Measurements from ENCODE around the gene CREB3L4. TPM values are rescaled to one million over a fixed set of nuclear protein-coding genes. Genes with fewer than 3 reads are reported as not detected.

Gene CREB3L4
- total and polyA plus RNA-seq, 11 donors, result 2.5 to 7.2 (median 4.7) TPM

DNA sequence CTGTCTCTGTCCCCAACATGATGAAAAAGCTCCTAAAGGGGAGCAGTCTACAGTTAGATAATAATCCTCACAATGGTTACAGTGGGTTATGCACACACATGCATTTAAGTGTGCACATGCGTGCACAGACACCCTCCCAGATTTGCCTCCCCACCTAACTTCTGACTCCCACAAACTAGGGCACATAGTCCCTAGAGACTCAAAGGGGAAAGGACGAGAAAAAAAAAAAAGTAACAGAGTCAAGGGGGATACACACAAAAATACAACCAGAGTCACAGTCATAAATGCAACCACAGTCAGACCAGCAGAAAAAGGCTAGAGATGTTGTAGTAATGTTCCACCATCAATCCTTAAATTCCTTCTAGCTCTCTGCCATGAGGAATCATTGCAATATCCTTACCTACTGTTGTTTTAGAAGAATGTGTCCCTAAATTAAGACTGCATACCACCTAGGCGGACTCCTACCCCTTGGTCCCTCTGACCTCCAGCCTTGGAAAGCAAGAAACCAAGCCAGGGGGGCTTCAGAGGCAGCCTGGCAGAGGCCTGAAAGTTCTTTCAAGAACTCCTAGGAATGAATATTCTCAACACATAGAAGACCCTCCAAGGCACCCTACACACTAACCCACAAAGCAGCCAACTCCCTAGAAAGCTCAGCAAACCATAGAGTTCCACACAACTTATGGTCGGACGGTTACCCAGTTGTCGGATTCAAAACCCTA is 10.5 kb upstream of the CREB3L4 start:
- no peak for DNase-seq
- H3K4me1 ChIP-seq, result peaks cover 10 to 65% (median 50%) of the 10 kb centered on the region in 12 donors
- peak overlapping the region; percentile 82 to 100 (median 93) for H3K4me3 ChIP-seq
- WGBS, 4 donors, result 26 to 33% (median 30%) methylated on average over 6 of the region's 6 CpGs
- H3K27me3 ChIP-seq, result no peaks in the 10 kb centered on the region
- intact Hi-C loops (cut with DNase I), result loop anchor here in 2 of 10 donors (5.0 to 10.0 kb wide), 2 partner anchors 35 to 162 kb away; partner anchors contain the start of gene GATAD2B (in 1 of the 2)
- TF ChIP-seq, protein P1, sequence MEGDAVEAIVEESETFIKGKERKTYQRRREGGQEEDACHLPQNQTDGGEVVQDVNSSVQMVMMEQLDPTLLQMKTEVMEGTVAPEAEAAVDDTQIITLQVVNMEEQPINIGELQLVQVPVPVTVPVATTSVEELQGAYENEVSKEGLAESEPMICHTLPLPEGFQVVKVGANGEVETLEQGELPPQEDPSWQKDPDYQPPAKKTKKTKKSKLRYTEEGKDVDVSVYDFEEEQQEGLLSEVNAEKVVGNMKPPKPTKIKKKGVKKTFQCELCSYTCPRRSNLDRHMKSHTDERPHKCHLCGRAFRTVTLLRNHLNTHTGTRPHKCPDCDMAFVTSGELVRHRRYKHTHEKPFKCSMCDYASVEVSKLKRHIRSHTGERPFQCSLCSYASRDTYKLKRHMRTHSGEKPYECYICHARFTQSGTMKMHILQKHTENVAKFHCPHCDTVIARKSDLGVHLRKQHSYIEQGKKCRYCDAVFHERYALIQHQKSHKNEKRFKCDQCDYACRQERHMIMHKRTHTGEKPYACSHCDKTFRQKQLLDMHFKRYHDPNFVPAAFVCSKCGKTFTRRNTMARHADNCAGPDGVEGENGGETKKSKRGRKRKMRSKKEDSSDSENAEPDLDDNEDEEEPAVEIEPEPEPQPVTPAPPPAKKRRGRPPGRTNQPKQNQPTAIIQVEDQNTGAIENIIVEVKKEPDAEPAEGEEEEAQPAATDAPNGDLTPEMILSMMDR (IDR thresholded peaks at IDR 0.05), result no peak
- no peak for TF ChIP-seq POLR2A (IDR thresholded peaks at IDR 0.05)
- no peak for ATAC-seq
- H3K9me3 ChIP-seq, result no peaks in the 10 kb centered on the region
- H3K27ac ChIP-seq, result peak overlapping the region in 10 of 12 donors; percentile 87 to 99 (median 95)
- peaks cover 0 to 52% (median 40%) of the 10 kb centered on the region in 9 donors for H3K36me3 ChIP-seq

DNA sequence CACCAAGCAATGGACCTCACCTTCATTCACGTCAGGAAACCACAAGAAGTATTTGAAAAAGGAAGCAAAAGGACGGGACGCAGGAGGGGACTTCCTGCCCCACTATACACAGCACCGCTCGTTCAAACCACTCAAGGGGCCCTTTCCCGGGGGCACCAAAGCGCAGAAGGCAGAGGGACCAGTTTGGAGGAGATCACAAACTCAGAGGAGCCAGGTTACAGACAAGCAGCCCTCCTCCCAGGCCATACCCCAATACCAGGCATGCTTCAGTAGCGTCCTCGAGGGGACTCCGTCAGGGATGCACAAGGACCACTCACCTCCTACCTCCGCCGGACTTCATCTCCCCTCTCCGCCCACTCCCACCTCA is 10.0 kb upstream of the CREB3L4 start:
- H3K4me1 ChIP-seq, result peaks cover 10 to 71% (median 56%) of the 10 kb centered on the region in 12 donors
- intact Hi-C loops (cut with DNase I), result loop anchor here in 3 of 10 donors (1.0 to 10.0 kb wide), 3 partner anchors 11 to 163 kb away; partner anchors contain the start of genes DENND4B (in 1 of the 3) and GATAD2B (in 1 of the 3)

DNA sequence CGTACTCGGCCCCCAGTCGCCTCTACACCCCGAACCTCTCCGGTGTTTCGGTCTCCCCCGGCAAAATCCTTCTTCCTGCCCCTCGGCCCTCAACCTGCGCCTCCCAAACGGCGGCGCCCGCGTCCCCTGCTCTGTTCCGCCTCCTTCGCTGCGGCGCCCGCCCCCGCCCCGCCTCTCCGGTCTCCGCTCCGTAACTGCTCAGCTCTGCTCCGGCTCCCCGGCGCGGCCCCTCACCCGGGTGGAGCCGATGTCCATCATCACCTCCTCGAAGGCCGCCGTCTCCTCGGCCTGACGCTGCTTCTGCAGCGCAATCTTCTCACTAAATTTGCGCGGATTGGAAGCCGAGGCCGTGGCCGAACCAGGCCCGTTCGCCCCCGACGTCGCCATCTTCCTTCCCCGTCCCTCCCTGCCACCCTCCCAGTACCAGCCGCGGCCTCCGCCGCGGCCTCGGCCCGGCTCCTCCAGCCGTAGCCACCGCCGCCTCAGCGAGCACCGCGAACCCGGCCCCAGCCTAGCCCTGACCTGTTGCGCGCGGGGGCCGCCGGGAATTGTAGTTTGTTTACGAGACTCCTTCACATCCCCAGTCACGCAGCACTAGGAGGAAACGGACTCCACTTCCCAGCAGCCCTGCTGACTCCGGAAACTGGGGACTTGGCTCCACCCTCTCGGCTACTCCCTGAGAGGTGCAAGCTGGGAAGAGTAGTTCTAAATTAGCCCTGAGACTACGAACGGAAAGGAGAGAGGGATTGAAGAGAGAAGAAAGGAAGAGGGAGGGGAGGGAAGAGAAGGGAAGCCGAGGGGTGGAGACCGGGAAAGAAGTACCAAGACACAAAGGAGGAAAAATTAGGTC is 9.4 kb upstream of the CREB3L4 start, which contains the start of gene CRTC2:
Gene CRTC2 (minus strand): TSS at position 502 of the 850 bp plus-strand sequence. CDS start 115 bp downstream, at position 387.
- TF ChIP-seq POLR2A (IDR thresholded peaks at IDR 0.05), result peak in 1 of 2 donors; percentile 80
- TF ChIP-seq, protein P1 (IDR thresholded peaks at IDR 0.05), result peak in 1 of 12 donors; percentile 6
- Histone ChIP-seq H3K4me3 (peak within 1 kb of the TSS; percentile 82 to 100 (median 93)), H3K27ac (peak within 1 kb of the TSS; percentile 87 to 99 (median 94)), H3K4me1 (peaks cover 10 to 74% (median 56%) of the 10 kb centered on the region in 12 donors), H3K36me3 (peaks cover 0 to 40% (median 28%) of the 10 kb centered on the region in 9 donors), H3K27me3 (no peaks in the 10 kb centered on the region), H3K9me3 (no peaks in the 10 kb centered on the region)
- DNase-seq, result peak; percentile 99 to 100 (median 99)
- ATAC-seq, result peak; percentile 88 to 94 (median 90)
- intact Hi-C loops (cut with DNase I), result loop anchor here in 3 of 10 donors (1.0 to 10.0 kb wide), 3 partner anchors 12 to 164 kb away; partner anchors contain the start of genes DENND4B (in 1 of the 3) and GATAD2B (in 1 of the 3)
- WGBS, 4 donors, result 0 to 1% (median 1%) methylated on average over 47 to 74 of the region's 75 CpGs

More for the DNA sequence above, 10.0 kb upstream of the CREB3L4 start:
- WGBS, 4 donors, result 0 to 1% (median 0%) methylated on average over 13 of the region's 13 CpGs
- ATAC-seq, result peak in 1 of 4 donors; percentile 1
- H3K27me3 ChIP-seq, result no peaks in the 10 kb centered on the region
- H3K4me3 ChIP-seq, result peak overlapping the region; percentile 82 to 100 (median 93)
- DNase-seq, result no peak
- TF ChIP-seq, protein P1 (IDR thresholded peaks at IDR 0.05), result no peak
- TF ChIP-seq POLR2A (IDR thresholded peaks at IDR 0.05), result no peak
- peaks cover 0 to 46% (median 34%) of the 10 kb centered on the region in 9 donors for H3K36me3 ChIP-seq
- H3K9me3 ChIP-seq, result no peaks in the 10 kb centered on the region
- peak overlapping the region; percentile 87 to 99 (median 94) for H3K27ac ChIP-seq
